Spinal cord (tissue), 10 donors: ENCODE results near the gene HS3ST3B1. TPM values are rescaled to one million over a fixed set of nuclear protein-coding genes. Genes with fewer than 3 reads are reported as not detected.

Source experiments
- DNase-seq, 6 donors: peaks; one replicate each; pipeline versions ENCODE4 v3.0.0 to v3.0.0-alpha.2; 2013 to 2015; ENCODE audit warnings: low spot score in 6 of 6, low read depth in 4 of 6
- H3K27ac ChIP-seq: one replicate; pipeline ENCODE4 v1.5.1; 2013; ENCODE audit warnings: low read depth, low read length, control low read depth
- H3K27me3 ChIP-seq: one replicate; pipeline ENCODE4 v1.6.1; 2013; ENCODE audit warnings: low read length; ENCODE audit not compliant: control insufficient read depth, insufficient read depth
- H3K36me3 ChIP-seq: one replicate; pipeline ENCODE4 v1.6.1; 2013; ENCODE audit warnings: low read length; ENCODE audit not compliant: control insufficient read depth, insufficient read depth
- H3K4me1 ChIP-seq: one replicate; pipeline ENCODE4 v1.6.1; 2013; ENCODE audit warnings: low read length; ENCODE audit not compliant: control insufficient read depth, insufficient read depth
- H3K4me3 ChIP-seq: one replicate; pipeline ENCODE4 v1.5.1; 2013; ENCODE audit warnings: low read depth, low read length, control low read depth
- H3K9me3 ChIP-seq: one replicate; pipeline ENCODE4 v1.6.1; 2013; ENCODE audit warnings: low read length; ENCODE audit not compliant: control insufficient read depth, insufficient read depth
- WGBS: methylation state at CpG from one replicate; pipeline ENCODE4 v1.1.5; 2013; ENCODE audit warnings: missing lambda C conversion rate; ENCODE audit not compliant: insufficient coverage; 5-methylcytosine and 5-hydroxymethylcytosine counted together
- polyA plus RNA-seq, 2 donors: library from polyadenylated mRNA; unstranded; fragments of 120-200 nt; gene quantifications; one replicate each; pipeline ENCODE4 v1.2.1, GENCODE V29; 2013; ENCODE audit not compliant: insufficient read length in 2 of 2
- total RNA-seq, 2 donors: library from RNA; depleted of rRNA in 1 of 2; stranded (reverse); fragments of 120-200 nt in 1 of 2; fragments of >200 nt in 1 of 2; gene quantifications; one replicate each; pipeline versions ENCODE4 v1.2.3 to v1.2.4, GENCODE V29; 2013 to 2014
- donor health status: healthy.

HS3ST3B1 gene
- total and polyA plus RNA-seq, 4 donors: 3.9 to 9.0 (median 7.5) TPM

GRCh38 chr17:14393723-14394122 is 92.8 kb downstream of the HS3ST3B1 start:
- no peak overlapping the region for H3K27ac ChIP-seq
- H3K4me1 ChIP-seq: no peaks in the 10 kb centered on the region
- H3K4me3 ChIP-seq: no peak overlapping the region
- no peak for DNase-seq
- H3K9me3 ChIP-seq: peaks cover 4% of the 10 kb centered on the region
- H3K36me3 ChIP-seq: no peaks in the 10 kb centered on the region
- no peaks in the 10 kb centered on the region for H3K27me3 ChIP-seq

GRCh38 chr17:14395255-14395654 is 94.4 kb downstream of the HS3ST3B1 start:
- WGBS: 98% methylated on average over 3 of the region's 3 CpGs
- H3K27me3 ChIP-seq: no peaks in the 10 kb centered on the region
- H3K4me1 ChIP-seq: no peaks in the 10 kb centered on the region
- DNase-seq: no peak
- H3K4me3 ChIP-seq: no peak overlapping the region
- H3K9me3 ChIP-seq: peaks cover 4% of the 10 kb centered on the region
- no peak overlapping the region for H3K27ac ChIP-seq
- no peaks in the 10 kb centered on the region for H3K36me3 ChIP-seq

GRCh38 chr17:14396547-14396946 is 95.7 kb downstream of the HS3ST3B1 start:
- peaks cover 4% of the 10 kb centered on the region for H3K9me3 ChIP-seq
- H3K4me1 ChIP-seq: no peaks in the 10 kb centered on the region
- DNase-seq: peak in 1 of 6 donors; percentile 20
- no peaks in the 10 kb centered on the region for H3K36me3 ChIP-seq
- no peak overlapping the region for H3K27ac ChIP-seq
- H3K4me3 ChIP-seq: no peak overlapping the region
- no peaks in the 10 kb centered on the region for H3K27me3 ChIP-seq
- no CpG with 5 or more reads among the region's 3 CpGs for WGBS

- no CpG with 5 or more reads among the region's 1 CpG for WGBS
- H3K4me1 ChIP-seq: no peaks in the 10 kb centered on the region
- no peaks in the 10 kb centered on the region for H3K36me3 ChIP-seq
- H3K4me3 ChIP-seq: no peak overlapping the region
- no peaks in the 10 kb centered on the region for H3K9me3 ChIP-seq
- H3K27me3 ChIP-seq: no peaks in the 10 kb centered on the region
- DNase-seq: no peak
- H3K27ac ChIP-seq: no peak overlapping the region
These were observed 97.9 kb downstream of the HS3ST3B1 start for GRCh38 chr17:14398766-14399165.

Other genes starting within 250 kb of the HS3ST3B1 start
- 10 to 100 TPM; 15.5 to 18.1 TPM for gene COX10, start 231.6 kb upstream of the HS3ST3B1 start, total RNA-seq
- 10 to 100 TPM; 14.6 to 14.8 TPM for gene COX10, start 231.6 kb upstream of the HS3ST3B1 start, polyA plus RNA-seq
- gene CDRT15, start 64.2 kb upstream of the HS3ST3B1 start, total RNA-seq: not detected
- under 1 TPM in 1 of 2 donors, not detected in 1; 0.95 TPM for gene CDRT15, start 64.2 kb upstream of the HS3ST3B1 start, polyA plus RNA-seq